HEK293 (cell line): ENCODE measurements around the gene CASP2.

Experiments used
- ZBTB8A ChIP-seq: fragments of 450-650 bp; formaldehyde crosslinking; IDR thresholded peaks from 2 replicates; pipeline ENCODE4 v1.5.1; 2016; ENCODE audit warnings: missing biosample characterization, missing genetic modification characterization
- ZNF114 ChIP-seq: fragments of 450-650 bp; formaldehyde crosslinking; IDR thresholded peaks from 2 replicates; pipeline ENCODE4 v1.5.0; 2017; ENCODE audit warnings: missing biosample characterization, missing genetic modification characterization
- ZNF24 ChIP-seq: fragments of 450-650 bp; formaldehyde crosslinking; IDR thresholded peaks from 2 replicates; pipeline ENCODE4 v1.5.1; 2016; ENCODE audit warnings: missing biosample characterization, missing genetic modification characterization
- ZNF274 ChIP-seq, 2 experiments: fragments of 200-500 bp in 1 of 2; fragments of 450-650 bp in 1 of 2; sonication (Bioruptor generic) in 1 of 2; formaldehyde crosslinking in 1 of 2; IDR thresholded peaks; 2 replicates each; pipeline versions ENCODE4 v1.5.1 to v1.6.1; 2014 to 2016; ENCODE audit warnings: borderline replicate concordance in 1 of 2, inconsistent platforms in 1 of 2, low read length in 1 of 2, missing biosample characterization in 1 of 2, missing genetic modification characterization in 1 of 2
- ZNF664 ChIP-seq: fragments of 450-650 bp; formaldehyde crosslinking; IDR thresholded peaks from 2 replicates; pipeline ENCODE4 v1.5.1; 2016; ENCODE audit warnings: missing biosample characterization, missing genetic modification characterization
- TF ChIP-seq, protein P1 (sequence below): fragments of 450-650 bp; formaldehyde crosslinking; IDR thresholded peaks from 2 replicates; pipeline ENCODE4 v1.5.1; 2016; ENCODE audit warnings: missing biosample characterization, missing genetic modification characterization
- TF ChIP-seq, protein P2 (sequence below): fragments of 450-650 bp; formaldehyde crosslinking; IDR thresholded peaks from 2 replicates; pipeline ENCODE4 v1.5.1; 2016; ENCODE audit warnings: missing biosample characterization, missing genetic modification characterization

DNA sequence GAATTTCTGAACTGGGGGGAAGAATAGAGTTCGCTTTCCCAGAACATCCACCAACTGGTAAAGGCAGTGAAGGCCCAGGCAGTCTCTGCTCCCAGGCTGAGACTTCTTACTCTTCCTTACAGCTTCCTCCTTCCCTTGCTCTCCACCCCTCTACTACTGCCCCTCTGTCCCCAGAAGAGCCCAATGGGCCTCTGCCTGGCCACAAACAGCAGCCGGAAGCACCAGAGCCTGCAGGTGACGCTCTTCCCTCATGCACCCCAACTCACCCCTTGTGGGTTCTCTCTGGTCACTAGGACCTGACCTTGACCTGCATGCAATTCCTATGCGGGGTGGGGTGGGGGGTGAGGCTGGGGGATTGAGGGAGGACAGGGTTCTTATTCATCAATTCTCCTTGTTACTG is 57.9 kb downstream of the CASP2 start:
- TF ChIP-seq, protein P1, sequence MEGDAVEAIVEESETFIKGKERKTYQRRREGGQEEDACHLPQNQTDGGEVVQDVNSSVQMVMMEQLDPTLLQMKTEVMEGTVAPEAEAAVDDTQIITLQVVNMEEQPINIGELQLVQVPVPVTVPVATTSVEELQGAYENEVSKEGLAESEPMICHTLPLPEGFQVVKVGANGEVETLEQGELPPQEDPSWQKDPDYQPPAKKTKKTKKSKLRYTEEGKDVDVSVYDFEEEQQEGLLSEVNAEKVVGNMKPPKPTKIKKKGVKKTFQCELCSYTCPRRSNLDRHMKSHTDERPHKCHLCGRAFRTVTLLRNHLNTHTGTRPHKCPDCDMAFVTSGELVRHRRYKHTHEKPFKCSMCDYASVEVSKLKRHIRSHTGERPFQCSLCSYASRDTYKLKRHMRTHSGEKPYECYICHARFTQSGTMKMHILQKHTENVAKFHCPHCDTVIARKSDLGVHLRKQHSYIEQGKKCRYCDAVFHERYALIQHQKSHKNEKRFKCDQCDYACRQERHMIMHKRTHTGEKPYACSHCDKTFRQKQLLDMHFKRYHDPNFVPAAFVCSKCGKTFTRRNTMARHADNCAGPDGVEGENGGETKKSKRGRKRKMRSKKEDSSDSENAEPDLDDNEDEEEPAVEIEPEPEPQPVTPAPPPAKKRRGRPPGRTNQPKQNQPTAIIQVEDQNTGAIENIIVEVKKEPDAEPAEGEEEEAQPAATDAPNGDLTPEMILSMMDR (tag by site-specific recombination), result no peak
- TF ChIP-seq, protein P2, sequence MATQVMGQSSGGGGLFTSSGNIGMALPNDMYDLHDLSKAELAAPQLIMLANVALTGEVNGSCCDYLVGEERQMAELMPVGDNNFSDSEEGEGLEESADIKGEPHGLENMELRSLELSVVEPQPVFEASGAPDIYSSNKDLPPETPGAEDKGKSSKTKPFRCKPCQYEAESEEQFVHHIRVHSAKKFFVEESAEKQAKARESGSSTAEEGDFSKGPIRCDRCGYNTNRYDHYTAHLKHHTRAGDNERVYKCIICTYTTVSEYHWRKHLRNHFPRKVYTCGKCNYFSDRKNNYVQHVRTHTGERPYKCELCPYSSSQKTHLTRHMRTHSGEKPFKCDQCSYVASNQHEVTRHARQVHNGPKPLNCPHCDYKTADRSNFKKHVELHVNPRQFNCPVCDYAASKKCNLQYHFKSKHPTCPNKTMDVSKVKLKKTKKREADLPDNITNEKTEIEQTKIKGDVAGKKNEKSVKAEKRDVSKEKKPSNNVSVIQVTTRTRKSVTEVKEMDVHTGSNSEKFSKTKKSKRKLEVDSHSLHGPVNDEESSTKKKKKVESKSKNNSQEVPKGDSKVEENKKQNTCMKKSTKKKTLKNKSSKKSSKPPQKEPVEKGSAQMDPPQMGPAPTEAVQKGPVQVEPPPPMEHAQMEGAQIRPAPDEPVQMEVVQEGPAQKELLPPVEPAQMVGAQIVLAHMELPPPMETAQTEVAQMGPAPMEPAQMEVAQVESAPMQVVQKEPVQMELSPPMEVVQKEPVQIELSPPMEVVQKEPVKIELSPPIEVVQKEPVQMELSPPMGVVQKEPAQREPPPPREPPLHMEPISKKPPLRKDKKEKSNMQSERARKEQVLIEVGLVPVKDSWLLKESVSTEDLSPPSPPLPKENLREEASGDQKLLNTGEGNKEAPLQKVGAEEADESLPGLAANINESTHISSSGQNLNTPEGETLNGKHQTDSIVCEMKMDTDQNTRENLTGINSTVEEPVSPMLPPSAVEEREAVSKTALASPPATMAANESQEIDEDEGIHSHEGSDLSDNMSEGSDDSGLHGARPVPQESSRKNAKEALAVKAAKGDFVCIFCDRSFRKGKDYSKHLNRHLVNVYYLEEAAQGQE (tag by site-specific recombination), result no peak
- no peak for TF ChIP-seq ZBTB8A
- no peak for TF ChIP-seq ZNF664
- TF ChIP-seq ZNF114 (tag by site-specific recombination), result no peak
- no peak for TF ChIP-seq ZNF274 (IDR thresholded peaks at IDR 0.05; ENCODE audit: low read length)
- no peak for TF ChIP-seq ZNF274 (tag by site-specific recombination; IDR thresholded peaks at IDR 0.05; ENCODE audit: borderline replicate concordance)
- TF ChIP-seq ZNF24 (tag by site-specific recombination), result no peak
